HepG2 (cell line): ENCODE measurements around the gene VIM. TPM values are rescaled to one million over a fixed set of nuclear protein-coding genes. Genes with fewer than 3 reads are reported as not detected.
A peak's percentile ranks its signal among the peaks of the same experiment; 100 is the strongest.

Source experiments
- DNMT1 ChIP-seq: sonication (generic); formaldehyde crosslinking; IDR thresholded peaks from 2 replicates; pipeline ENCODE4 v1.5.1; 2020; ENCODE audit warnings: mild to moderate bottlenecking, missing genetic modification reagents
- KAT8 ChIP-seq: IDR thresholded peaks from 2 replicates; pipeline ENCODE4 v1.6.1; 2016; ENCODE audit warnings: missing genetic modification reagents, missing compliant biosample characterization
- RFXAP ChIP-seq: sonication (generic); formaldehyde crosslinking; IDR thresholded peaks from 2 replicates; pipeline ENCODE4 v1.4.0; 2020; ENCODE audit warnings: missing genetic modification reagents, borderline replicate concordance
- RNF2 ChIP-seq: fragments of 450-650 bp; conservative IDR thresholded peaks from 2 replicates; pipeline ENCODE4 v1.6.1; 2016; ENCODE audit warnings: low read depth
- STAT6 ChIP-seq: sonication (generic); formaldehyde crosslinking; IDR thresholded peaks from 2 replicates; pipeline ENCODE4 v1.4.0; 2020; ENCODE audit warnings: missing genetic modification reagents, mild to moderate bottlenecking, borderline replicate concordance
- ZBTB7A ChIP-seq: sonication (generic); formaldehyde crosslinking; IDR thresholded peaks from 2 replicates; pipeline ENCODE4 v1.8.0; 2022; ENCODE audit warnings: mild to moderate bottlenecking, missing genetic modification reagents
- ZFP90 ChIP-seq: sonication (generic); formaldehyde crosslinking; IDR thresholded peaks from 2 replicates; pipeline ENCODE4 v1.8.0; 2022; ENCODE audit warnings: missing genetic modification reagents, mild to moderate bottlenecking, inconsistent platforms, borderline replicate concordance
- ZNF232 ChIP-seq: sonication (generic); formaldehyde crosslinking; IDR thresholded peaks from 2 replicates; pipeline ENCODE4 v1.4.0; 2020; ENCODE audit warnings: missing genetic modification reagents, borderline replicate concordance
- ZNF543 ChIP-seq: sonication (generic); formaldehyde crosslinking; IDR thresholded peaks from 2 replicates; pipeline ENCODE4 v1.4.0; 2020; ENCODE audit warnings: mild to moderate bottlenecking, missing genetic modification reagents
- ZNF549 ChIP-seq: sonication (generic); formaldehyde crosslinking; IDR thresholded peaks from 2 replicates; pipeline ENCODE4 v1.5.0; 2020; ENCODE audit warnings: missing genetic modification reagents
- ZNF564 ChIP-seq: sonication (generic); formaldehyde crosslinking; IDR thresholded peaks from 2 replicates; pipeline ENCODE4 v1.8.1; 2023; ENCODE audit warnings: mild to moderate bottlenecking, missing genetic modification reagents
- ZNF709 ChIP-seq: sonication (generic); formaldehyde crosslinking; IDR thresholded peaks from 2 replicates; pipeline ENCODE4 v1.5.0; 2020; ENCODE audit warnings: mild to moderate bottlenecking, missing genetic modification reagents
- ZNF770 ChIP-seq: sonication (generic); formaldehyde crosslinking; IDR thresholded peaks from 2 replicates; pipeline ENCODE4 v1.5.0; 2020; ENCODE audit warnings: mild to moderate bottlenecking, missing genetic modification reagents
- ZNF782 ChIP-seq: sonication (generic); formaldehyde crosslinking; IDR thresholded peaks from 2 replicates; pipeline ENCODE4 v1.4.0; 2020; ENCODE audit warnings: missing genetic modification reagents, mild to moderate bottlenecking, borderline replicate concordance
- polyA plus RNA-seq, 8 experiments: library from polyadenylated mRNA; depleted of rRNA in 3 of 8; stranded (reverse) in 7 of 8; unstranded in 1 of 8; fragments of >200 nt; fragmentation: Illumina TruSeq in 4 of 8; extraction: Trizol in 4 of 8; gene quantifications; 2 replicates each; pipeline versions ENCODE4 v1.2.1 to v1.2.3, GENCODE V29; 2011 to 2016; ENCODE audit warnings: low read depth in 4 of 8, missing spikeins in 1 of 8, mixed read lengths in 1 of 8; ENCODE audit not compliant: insufficient read depth in 1 of 8
- total RNA-seq, 5 experiments: library from RNA; depleted of rRNA; stranded (reverse); fragments of >200 nt; fragmentation: Illumina TruSeq; extraction: Trizol; gene quantifications; 2 replicates each; pipeline ENCODE4 v1.2.3, GENCODE V29; 2016; ENCODE audit warnings: low read depth in 1 of 5
- TF ChIP-seq, protein P1 (sequence below): IDR thresholded peaks from 2 replicates; pipeline ENCODE4 v1.6.1; 2016; ENCODE audit warnings: low read depth
- TF ChIP-seq, protein P2 (sequence below): IDR thresholded peaks from 2 replicates; pipeline ENCODE4 v1.6.1; 2016; ENCODE audit warnings: low read depth, missing genetic modification reagents, missing compliant biosample characterization

VIM gene
- total and polyA plus RNA-seq, 2 of the 13 experiments (the other 11 are each of a cell fraction or from before 2014, with no cell fraction given): not detected

DNA sequence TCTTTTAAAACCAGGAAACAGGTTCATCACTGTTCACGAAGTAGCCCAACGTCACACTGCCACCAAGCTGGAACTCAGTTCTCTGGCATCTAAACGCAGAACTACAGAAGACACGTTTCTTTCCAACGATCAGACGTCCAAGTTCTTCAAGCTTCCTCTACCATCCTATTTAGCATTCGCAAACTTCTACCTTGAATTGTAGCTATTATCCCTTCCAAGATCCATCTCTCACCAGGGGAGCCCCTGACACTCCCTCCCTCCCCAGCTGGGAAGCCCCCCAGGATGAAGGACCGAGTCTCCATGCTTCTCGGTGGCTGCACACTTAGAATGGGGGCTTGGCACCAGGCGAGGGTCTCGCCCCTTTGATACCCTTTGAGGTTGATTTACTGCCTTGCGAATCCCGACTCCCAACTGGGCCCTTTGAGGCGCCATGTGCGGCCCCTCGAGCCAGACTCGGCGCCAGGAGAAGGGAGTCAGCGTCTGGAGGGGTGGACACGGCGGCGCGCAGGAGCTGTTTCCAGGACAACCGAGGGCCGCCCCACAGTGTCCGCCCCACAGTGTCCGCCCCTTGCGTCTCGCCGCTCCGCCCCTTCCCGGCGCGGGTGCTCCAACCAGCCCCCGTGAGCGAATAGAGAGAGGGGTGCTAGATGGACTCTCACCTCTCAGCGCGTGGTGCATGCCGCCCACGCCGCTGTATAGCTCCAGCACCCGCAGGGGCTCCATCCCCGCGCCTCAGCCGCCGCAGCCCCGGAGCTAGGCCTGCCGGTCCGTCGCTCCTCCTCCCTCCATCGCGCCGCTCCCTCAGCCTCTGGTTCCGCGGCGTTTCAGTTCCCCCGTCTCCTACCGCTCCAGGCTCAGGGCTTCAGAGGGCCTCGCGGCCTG, 26.9 kb upstream of the VIM start, which contains the start of gene TRDMT1 (continued):
- TF ChIP-seq ZNF549 (CRISPR knock-in tag) (no peak), ZNF543 (CRISPR knock-in tag) (no peak), DNMT1 (CRISPR knock-in tag) (0 out of 2 replicates have a peak, but pooled peaks have one; percentile 78), KAT8 (peak; percentile 97), ZBTB7A (CRISPR knock-in tag) (peak; percentile 90), RFXAP (CRISPR knock-in tag) (peak; percentile 81), STAT6 (CRISPR knock-in tag) (no peak), ZNF770 (CRISPR knock-in tag) (peak; percentile 66), RNF2 (peak; percentile 91), ZNF782 (CRISPR knock-in tag) (no peak), ZFP90 (peak; percentile 88), ZNF709 (CRISPR knock-in tag) (peak; percentile 96), ZNF564 (CRISPR knock-in tag) (peak; percentile 79), ZNF232 (CRISPR knock-in tag) (peak; percentile 78; the same call in 1 of the 2 replicates)
- TF ChIP-seq, protein P1, sequence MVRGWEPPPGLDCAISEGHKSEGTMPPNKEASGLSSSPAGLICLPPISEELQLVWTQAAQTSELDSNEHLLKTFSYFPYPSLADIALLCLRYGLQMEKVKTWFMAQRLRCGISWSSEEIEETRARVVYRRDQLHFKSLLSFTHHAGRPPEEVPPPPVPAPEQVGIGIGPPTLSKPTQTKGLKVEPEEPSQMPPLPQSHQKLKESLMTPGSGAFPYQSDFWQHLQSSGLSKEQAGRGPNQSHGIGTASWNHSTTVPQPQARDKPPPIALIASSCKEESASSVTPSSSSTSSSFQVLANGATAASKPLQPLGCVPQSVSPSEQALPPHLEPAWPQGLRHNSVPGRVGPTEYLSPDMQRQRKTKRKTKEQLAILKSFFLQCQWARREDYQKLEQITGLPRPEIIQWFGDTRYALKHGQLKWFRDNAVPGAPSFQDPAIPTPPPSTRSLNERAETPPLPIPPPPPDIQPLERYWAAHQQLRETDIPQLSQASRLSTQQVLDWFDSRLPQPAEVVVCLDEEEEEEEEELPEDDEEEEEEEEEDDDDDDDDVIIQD (CRISPR knock-in tag): 0 out of 2 replicates have a peak, but pooled peaks have one; percentile 42
- TF ChIP-seq, protein P2, sequence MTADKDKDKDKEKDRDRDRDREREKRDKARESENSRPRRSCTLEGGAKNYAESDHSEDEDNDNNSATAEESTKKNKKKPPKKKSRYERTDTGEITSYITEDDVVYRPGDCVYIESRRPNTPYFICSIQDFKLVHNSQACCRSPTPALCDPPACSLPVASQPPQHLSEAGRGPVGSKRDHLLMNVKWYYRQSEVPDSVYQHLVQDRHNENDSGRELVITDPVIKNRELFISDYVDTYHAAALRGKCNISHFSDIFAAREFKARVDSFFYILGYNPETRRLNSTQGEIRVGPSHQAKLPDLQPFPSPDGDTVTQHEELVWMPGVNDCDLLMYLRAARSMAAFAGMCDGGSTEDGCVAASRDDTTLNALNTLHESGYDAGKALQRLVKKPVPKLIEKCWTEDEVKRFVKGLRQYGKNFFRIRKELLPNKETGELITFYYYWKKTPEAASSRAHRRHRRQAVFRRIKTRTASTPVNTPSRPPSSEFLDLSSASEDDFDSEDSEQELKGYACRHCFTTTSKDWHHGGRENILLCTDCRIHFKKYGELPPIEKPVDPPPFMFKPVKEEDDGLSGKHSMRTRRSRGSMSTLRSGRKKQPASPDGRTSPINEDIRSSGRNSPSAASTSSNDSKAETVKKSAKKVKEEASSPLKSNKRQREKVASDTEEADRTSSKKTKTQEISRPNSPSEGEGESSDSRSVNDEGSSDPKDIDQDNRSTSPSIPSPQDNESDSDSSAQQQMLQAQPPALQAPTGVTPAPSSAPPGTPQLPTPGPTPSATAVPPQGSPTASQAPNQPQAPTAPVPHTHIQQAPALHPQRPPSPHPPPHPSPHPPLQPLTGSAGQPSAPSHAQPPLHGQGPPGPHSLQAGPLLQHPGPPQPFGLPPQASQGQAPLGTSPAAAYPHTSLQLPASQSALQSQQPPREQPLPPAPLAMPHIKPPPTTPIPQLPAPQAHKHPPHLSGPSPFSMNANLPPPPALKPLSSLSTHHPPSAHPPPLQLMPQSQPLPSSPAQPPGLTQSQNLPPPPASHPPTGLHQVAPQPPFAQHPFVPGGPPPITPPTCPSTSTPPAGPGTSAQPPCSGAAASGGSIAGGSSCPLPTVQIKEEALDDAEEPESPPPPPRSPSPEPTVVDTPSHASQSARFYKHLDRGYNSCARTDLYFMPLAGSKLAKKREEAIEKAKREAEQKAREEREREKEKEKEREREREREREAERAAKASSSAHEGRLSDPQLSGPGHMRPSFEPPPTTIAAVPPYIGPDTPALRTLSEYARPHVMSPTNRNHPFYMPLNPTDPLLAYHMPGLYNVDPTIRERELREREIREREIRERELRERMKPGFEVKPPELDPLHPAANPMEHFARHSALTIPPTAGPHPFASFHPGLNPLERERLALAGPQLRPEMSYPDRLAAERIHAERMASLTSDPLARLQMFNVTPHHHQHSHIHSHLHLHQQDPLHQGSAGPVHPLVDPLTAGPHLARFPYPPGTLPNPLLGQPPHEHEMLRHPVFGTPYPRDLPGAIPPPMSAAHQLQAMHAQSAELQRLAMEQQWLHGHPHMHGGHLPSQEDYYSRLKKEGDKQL (CRISPR knock-in tag): 0 out of 2 replicates have a peak, but pooled peaks have one; percentile 50
